ENCODE measurements around the gene TTLL5. TPM values are rescaled to one million over a fixed set of nuclear protein-coding genes. Genes with fewer than 3 reads are reported as not detected.

TTLL5 gene
- total RNA-seq, 1 donor from 2014 or later: 26.0 TPM

- H3K4me1 ChIP-seq: no peaks in the 10 kb centered on the region
- DNase-seq (no peak), ATAC-seq (no peak)
- no peaks in the 10 kb centered on the region for H3K27me3 ChIP-seq
- H3K4me3 ChIP-seq: no peak overlapping the region
- H3K27ac ChIP-seq: no peak overlapping the region
- H3K9me3 ChIP-seq: no peaks in the 10 kb centered on the region
- TF ChIP-seq, protein P1, sequence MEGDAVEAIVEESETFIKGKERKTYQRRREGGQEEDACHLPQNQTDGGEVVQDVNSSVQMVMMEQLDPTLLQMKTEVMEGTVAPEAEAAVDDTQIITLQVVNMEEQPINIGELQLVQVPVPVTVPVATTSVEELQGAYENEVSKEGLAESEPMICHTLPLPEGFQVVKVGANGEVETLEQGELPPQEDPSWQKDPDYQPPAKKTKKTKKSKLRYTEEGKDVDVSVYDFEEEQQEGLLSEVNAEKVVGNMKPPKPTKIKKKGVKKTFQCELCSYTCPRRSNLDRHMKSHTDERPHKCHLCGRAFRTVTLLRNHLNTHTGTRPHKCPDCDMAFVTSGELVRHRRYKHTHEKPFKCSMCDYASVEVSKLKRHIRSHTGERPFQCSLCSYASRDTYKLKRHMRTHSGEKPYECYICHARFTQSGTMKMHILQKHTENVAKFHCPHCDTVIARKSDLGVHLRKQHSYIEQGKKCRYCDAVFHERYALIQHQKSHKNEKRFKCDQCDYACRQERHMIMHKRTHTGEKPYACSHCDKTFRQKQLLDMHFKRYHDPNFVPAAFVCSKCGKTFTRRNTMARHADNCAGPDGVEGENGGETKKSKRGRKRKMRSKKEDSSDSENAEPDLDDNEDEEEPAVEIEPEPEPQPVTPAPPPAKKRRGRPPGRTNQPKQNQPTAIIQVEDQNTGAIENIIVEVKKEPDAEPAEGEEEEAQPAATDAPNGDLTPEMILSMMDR (IDR thresholded peaks at IDR 0.05): no peak
- intact Hi-C loops (cut with DNase I): no loop called here
- H3K36me3 ChIP-seq: no peaks in the 10 kb centered on the region
Measured at GRCh38 chr14:75866970-75867369, 205.9 kb downstream of the TTLL5 start.

DNA sequence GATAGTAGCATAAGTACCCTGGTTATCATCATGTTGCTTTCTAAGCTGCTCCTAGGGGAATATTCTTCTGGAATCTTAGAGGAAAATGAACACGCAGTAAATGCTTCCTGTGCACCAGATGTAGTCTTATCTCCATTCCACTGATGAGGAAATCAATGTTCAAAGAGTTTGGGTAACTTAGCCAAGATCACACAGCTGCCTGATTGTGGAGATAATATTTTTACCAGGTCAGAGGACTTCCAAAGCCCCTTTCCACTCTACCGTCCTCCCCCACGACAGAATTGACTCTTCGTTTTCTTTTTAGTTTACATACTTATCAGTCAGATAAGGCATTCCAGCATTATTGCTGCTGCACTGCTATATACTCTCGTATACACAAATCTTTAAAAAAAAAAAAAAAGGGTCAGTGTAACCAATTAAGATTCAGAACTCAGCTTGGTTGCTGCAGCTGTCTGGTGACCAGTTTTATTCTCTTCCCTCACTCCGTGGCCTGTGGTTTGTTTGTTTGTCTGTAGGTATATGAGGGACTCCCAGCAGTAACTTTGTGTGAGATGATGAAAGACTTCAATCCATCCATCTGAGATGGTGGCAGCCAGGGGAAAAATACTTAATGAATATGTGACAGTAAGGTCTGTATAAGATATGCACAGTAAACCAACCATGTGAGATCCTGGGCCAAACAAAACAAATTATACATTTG is 210.3 kb downstream of the TTLL5 start:
- intact Hi-C loops (cut with DNase I): no loop called here
- Histone ChIP-seq H3K4me3 (no peak overlapping the region), H3K27ac (no peak overlapping the region), H3K27me3 (no peaks in the 10 kb centered on the region), H3K4me1 (no peaks in the 10 kb centered on the region), H3K9me3 (no peaks in the 10 kb centered on the region), H3K36me3 (no peaks in the 10 kb centered on the region)
- ATAC-seq (no peak), DNase-seq (no peak)
- TF ChIP-seq, protein P1 (IDR thresholded peaks at IDR 0.05): no peak

GRCh38 chr14:75875958-75876357 is 214.9 kb downstream of the TTLL5 start:
- intact Hi-C loops (cut with DNase I): no loop called here
- TF ChIP-seq, protein P1 (IDR thresholded peaks at IDR 0.05): no peak
- Histone ChIP-seq H3K4me3 (no peak overlapping the region), H3K36me3 (no peaks in the 10 kb centered on the region), H3K27me3 (no peaks in the 10 kb centered on the region), H3K27ac (no peak overlapping the region), H3K9me3 (no peaks in the 10 kb centered on the region), H3K4me1 (no peaks in the 10 kb centered on the region)
- ATAC-seq (peak; percentile 31), DNase-seq (no peak)

GRCh38 chr14:75876530-75876929 is 215.5 kb downstream of the TTLL5 start:
- no peak for DNase-seq
- H3K4me3 ChIP-seq: no peak overlapping the region
- no peaks in the 10 kb centered on the region for H3K36me3 ChIP-seq
- ATAC-seq: no peak
- no peaks in the 10 kb centered on the region for H3K9me3 ChIP-seq
- intact Hi-C loops (cut with DNase I): no loop called here
- no peaks in the 10 kb centered on the region for H3K4me1 ChIP-seq
- TF ChIP-seq, protein P1 (IDR thresholded peaks at IDR 0.05): no peak
- no peak overlapping the region for H3K27ac ChIP-seq
- no peaks in the 10 kb centered on the region for H3K27me3 ChIP-seq

DNA sequence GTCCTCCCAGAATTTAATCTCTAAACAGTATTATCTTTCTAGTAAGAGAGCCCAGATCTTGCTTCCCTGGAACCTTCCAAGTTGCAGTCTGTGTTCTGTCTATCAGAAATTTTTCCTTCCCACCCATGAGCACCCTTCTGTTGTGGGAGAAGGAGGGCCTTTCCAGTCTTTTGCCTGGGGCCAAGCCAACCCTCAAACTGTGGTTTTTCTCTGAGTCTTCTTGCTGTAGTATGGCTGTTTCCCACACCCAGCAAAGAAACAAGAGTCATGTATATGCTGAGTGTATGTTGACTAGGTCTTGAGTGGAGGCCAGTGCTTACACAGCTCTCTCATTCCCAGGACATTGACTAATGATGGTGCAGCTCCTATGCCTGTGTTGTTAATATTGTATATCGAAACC is 216.2 kb downstream of the TTLL5 start:
- TF ChIP-seq, protein P1 (IDR thresholded peaks at IDR 0.05): no peak
- no peaks in the 10 kb centered on the region for H3K9me3 ChIP-seq
- H3K4me3 ChIP-seq: no peak overlapping the region
- no peaks in the 10 kb centered on the region for H3K4me1 ChIP-seq
- no peaks in the 10 kb centered on the region for H3K27me3 ChIP-seq
- H3K27ac ChIP-seq: no peak overlapping the region
- no peaks in the 10 kb centered on the region for H3K36me3 ChIP-seq
- no peak for DNase-seq
- no peak for ATAC-seq
- intact Hi-C loops (cut with DNase I): no loop called here

DNA sequence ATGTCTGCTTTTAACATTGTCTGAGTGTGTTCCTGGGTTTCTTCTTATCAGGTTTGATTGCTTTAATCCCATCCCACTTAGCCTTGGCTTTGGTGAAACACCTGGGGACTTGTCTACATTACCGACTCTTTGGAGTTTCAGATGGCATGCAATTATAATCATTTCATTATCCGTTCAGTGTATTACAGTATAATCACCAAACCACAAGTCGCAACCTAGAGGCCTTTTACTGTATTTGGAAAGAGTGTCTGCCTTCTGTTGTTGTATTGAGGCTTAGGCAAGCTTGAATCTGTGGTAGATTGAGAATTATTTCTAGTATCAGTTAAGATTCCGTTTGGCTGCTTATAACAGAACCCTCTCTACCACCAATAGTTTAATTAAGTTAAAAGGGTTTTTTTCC is 216.8 kb downstream of the TTLL5 start:
- DNase-seq (no peak), ATAC-seq (no peak)
- Histone ChIP-seq H3K36me3 (no peaks in the 10 kb centered on the region), H3K27me3 (no peaks in the 10 kb centered on the region), H3K27ac (no peak overlapping the region), H3K4me3 (no peak overlapping the region), H3K4me1 (no peaks in the 10 kb centered on the region), H3K9me3 (no peaks in the 10 kb centered on the region)
- TF ChIP-seq, protein P1 (IDR thresholded peaks at IDR 0.05): no peak
- intact Hi-C loops (cut with DNase I): no loop called here

Measured in upper lobe of right lung (tissue), 1 donor.